ENCODE data around the gene MED13L. TPM values are rescaled to one million over a fixed set of nuclear protein-coding genes. Genes with fewer than 3 reads are reported as not detected.
"Not testable (repeated sequence)": the region's sequence is repeated elsewhere in the genome, so short reads cannot be mapped to it uniquely, and the experiment has no call there.

Gene MED13L
- total and polyA plus RNA-seq, 2 donors (not counting 3 experiments of a cell fraction or from before 2014, with no cell fraction given): 27.4 to 93.6 TPM

DNA sequence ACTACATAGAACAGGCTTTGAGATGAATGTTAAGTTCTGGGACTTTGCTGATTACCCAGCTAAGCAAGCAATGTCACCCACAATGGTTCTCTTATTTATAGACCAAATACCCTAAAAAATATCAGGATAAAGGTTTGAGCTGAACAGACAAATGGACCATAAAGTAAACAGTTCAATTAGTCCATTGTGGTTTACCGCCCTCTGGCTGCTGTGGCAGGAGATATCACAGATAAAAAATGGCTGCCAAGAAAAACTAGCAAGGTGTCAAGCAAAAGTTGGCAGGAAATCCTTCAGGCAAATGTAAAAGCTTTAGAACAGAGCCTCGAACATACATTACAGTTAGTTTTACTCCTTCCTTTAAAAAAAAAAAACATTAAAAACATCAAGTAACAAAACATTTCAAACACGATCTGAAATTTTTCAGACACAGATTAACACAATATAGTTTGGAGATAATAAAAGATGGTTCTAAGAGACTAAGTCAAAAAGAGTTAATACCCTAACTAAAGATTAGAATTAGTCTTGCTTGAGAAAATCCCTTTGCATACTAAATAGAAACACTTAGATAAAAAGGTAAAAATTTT is 41.3 kb downstream of the MED13L start:
- POLR2A ChIA-PET: interaction anchor here (0.7 kb wide), 1 partner anchor 57 kb away, joined by 4 read pairs; no protein-coding TSS in a partner anchor
- peak overlapping the region; percentile 17 for H3K27ac ChIP-seq (ENCODE audit: insufficient read depth, low read depth, low read length)
- H2AFZ ChIP-seq (ENCODE audit: low read depth, low read length): no peak overlapping the region
- no peaks in the 10 kb centered on the region for H3K36me3 ChIP-seq (ENCODE audit: control insufficient read depth in 2 of 2, extremely low read depth in 1 of 2, insufficient read depth in 2 of 2, low read length in 2 of 2)
- dilution Hi-C loops (cut with MboI; ENCODE audit: extremely low pct_ligation_motif_present, low sequenced_read_pairs) (no loop called here), intact Hi-C loops (cut with micrococcal nuclease) (loop anchor here (1.0 to 5.0 kb wide), 7 partner anchors 41 to 363 kb away; partner anchors contain the start of gene MED13L)
- H4K20me1 ChIP-seq (replicated peaks; ENCODE audit: control insufficient read depth, extremely low read depth, insufficient read depth, low read length): peaks cover 8% of the 10 kb centered on the region
- CTCF ChIA-PET: interaction anchor here (0.7 to 3.6 kb wide), 60 partner anchors 9 to 473 kb away, joined by 3 to 79 read pairs (median 5); no protein-coding TSS in a partner anchor
- TF ChIP-seq POLR2A (IDR thresholded peaks at IDR 0.05; ENCODE audit: low read depth, low read length) (no peak), POLR2AphosphoS5 (IDR thresholded peaks at IDR 0.05; ENCODE audit: insufficient read depth, low read depth, low read length) (no peak), MYC (IDR thresholded peaks at IDR 0.05; ENCODE audit: low read depth, low read length) (no peak), EZH2 (IDR thresholded peaks at IDR 0.05; ENCODE audit: borderline replicate concordance, low read depth, low read length, severe bottlenecking) (no peak), JUN (IDR thresholded peaks at IDR 0.05; ENCODE audit: borderline replicate concordance, insufficient read depth, insufficient read length, low read depth) (no peak), GATA2 (IDR thresholded peaks at IDR 0.05; ENCODE audit: insufficient read depth, insufficient read length, low read depth, low read length) (peak; percentile 17), CTCF (IDR thresholded peaks at IDR 0.05; ENCODE audit: extremely low read depth in 1 of 2, insufficient read depth in 1 of 2, low read depth in 1 of 2, low read length in 2 of 2) (peak; percentile 59), FOS (IDR thresholded peaks at IDR 0.05; ENCODE audit: borderline replicate concordance, insufficient read depth, low read length) (no peak)
- TF ChIP-seq, protein P1, sequence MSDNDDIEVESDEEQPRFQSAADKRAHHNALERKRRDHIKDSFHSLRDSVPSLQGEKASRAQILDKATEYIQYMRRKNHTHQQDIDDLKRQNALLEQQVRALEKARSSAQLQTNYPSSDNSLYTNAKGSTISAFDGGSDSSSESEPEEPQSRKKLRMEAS (IDR thresholded peaks at IDR 0.05; ENCODE audit: insufficient read depth, insufficient read length): no peak
- no peak overlapping the region for H3K9ac ChIP-seq (replicated peaks; ENCODE audit: extremely low read depth, insufficient read depth, low read length)
- peak; percentile 86 for FAIRE-seq
- no peaks in the 10 kb centered on the region for H3K9me1 ChIP-seq (replicated peaks; ENCODE audit: control insufficient read depth, extremely low read depth, insufficient read depth, low read length)
- H3K4me1 ChIP-seq (ENCODE audit: control insufficient read depth, extremely low read depth, insufficient read depth, low read length): peaks cover 14% of the 10 kb centered on the region
- peaks cover 75% of the 10 kb centered on the region for H3K79me2 ChIP-seq (ENCODE audit: control insufficient read depth, insufficient read depth, low read length)
- no peak overlapping the region for H3K4me3 ChIP-seq (replicated peaks in 1 of 3; ENCODE audit: insufficient read depth in 1 of 3, low read depth in 1 of 3, low read length in 3 of 3)
- peak; percentile 87 for DNase-seq (ENCODE audit: low read depth, low spot score)
- H3K9me3 ChIP-seq (replicated peaks; ENCODE audit: control insufficient read depth, insufficient read depth, low read length): no peaks in the 10 kb centered on the region
- peak overlapping the region; percentile 38 for H3K4me2 ChIP-seq (ENCODE audit: insufficient read depth, low read length)
- BruUV-seq (replicated peaks): no TSS peak
- no peaks in the 10 kb centered on the region for H3K27me3 ChIP-seq (ENCODE audit: control insufficient read depth in 2 of 2, insufficient read depth in 2 of 2, low read length in 2 of 2)

- CTCF ChIA-PET: interaction anchor here (1.0 to 1.6 kb wide), 4 partner anchors 91 to 376 kb away, joined by 3 to 4 read pairs (median 3); no protein-coding TSS in a partner anchor
- BruUV-seq (replicated peaks); intact Hi-C loops (cut with micrococcal nuclease); POLR2A ChIA-PET; FAIRE-seq; H3K9me3 ChIP-seq (replicated peaks; ENCODE audit: control insufficient read depth, insufficient read depth, low read length); H3K4me3 ChIP-seq (replicated peaks in 1 of 3; ENCODE audit: insufficient read depth in 1 of 3, low read depth in 1 of 3, low read length in 3 of 3); dilution Hi-C loops (cut with MboI; ENCODE audit: extremely low pct_ligation_motif_present, low sequenced_read_pairs); H3K9me1 ChIP-seq (replicated peaks; ENCODE audit: control insufficient read depth, extremely low read depth, insufficient read depth, low read length); H2AFZ ChIP-seq (ENCODE audit: low read depth, low read length); DNase-seq (ENCODE audit: low read depth, low spot score); H4K20me1 ChIP-seq (replicated peaks; ENCODE audit: control insufficient read depth, extremely low read depth, insufficient read depth, low read length); H3K27ac ChIP-seq (ENCODE audit: insufficient read depth, low read depth, low read length); H3K4me2 ChIP-seq (ENCODE audit: insufficient read depth, low read length); H3K27me3 ChIP-seq (ENCODE audit: control insufficient read depth in 2 of 2, insufficient read depth in 2 of 2, low read length in 2 of 2); H3K9ac ChIP-seq (replicated peaks; ENCODE audit: extremely low read depth, insufficient read depth, low read length); H3K36me3 ChIP-seq (ENCODE audit: control insufficient read depth in 2 of 2, extremely low read depth in 1 of 2, insufficient read depth in 2 of 2, low read length in 2 of 2): not testable (repeated sequence)
- H3K4me1 ChIP-seq (ENCODE audit: control insufficient read depth, extremely low read depth, insufficient read depth, low read length): peaks cover 14% of the 10 kb centered on the region
- H3K79me2 ChIP-seq (ENCODE audit: control insufficient read depth, insufficient read depth, low read length): peaks cover 61% of the 10 kb centered on the region
Observed at GRCh38 chr12:116234148-116234547, 43.3 kb downstream of the MED13L start.
